Transverse colon (tissue), 4 donors: ENCODE measurements around the gene CGB5.

ENCODE experiments used
- EP300 ChIP-seq: sonication (generic); formaldehyde crosslinking; IDR thresholded peaks from one replicate; pipeline ENCODE4 v1.6.1; 2017; ENCODE audit warnings: antibody characterized with exemption, low read depth
- POLR2A ChIP-seq: fragments of 450-650 bp; IDR thresholded peaks from one replicate; pipeline ENCODE4 v1.6.1; 2016; ENCODE audit warnings: antibody characterized with exemption, mild to moderate bottlenecking, moderate library complexity
- POLR2AphosphoS5 ChIP-seq, 3 donors: sonication (generic); formaldehyde crosslinking; IDR thresholded peaks; one replicate each; pipeline ENCODE4 v1.6.1; 2016; ENCODE audit warnings: antibody characterized with exemption in 3 of 3
- TF ChIP-seq, protein P1 (sequence below), 5 experiments: fragments of 200-600 bp in 3 of 5; fragments of 450-650 bp in 2 of 5; sonication (generic) in 3 of 5; IDR thresholded peaks; 1 replicate in 2 of 5; 2 replicates in 3 of 5; pipeline ENCODE4 v1.5.1; 2016 to 2017; ENCODE audit warnings: antibody characterized with exemption in 5 of 5, inconsistent platforms in 3 of 5, mild to moderate bottlenecking in 2 of 5, moderate library complexity in 1 of 5

DNA sequence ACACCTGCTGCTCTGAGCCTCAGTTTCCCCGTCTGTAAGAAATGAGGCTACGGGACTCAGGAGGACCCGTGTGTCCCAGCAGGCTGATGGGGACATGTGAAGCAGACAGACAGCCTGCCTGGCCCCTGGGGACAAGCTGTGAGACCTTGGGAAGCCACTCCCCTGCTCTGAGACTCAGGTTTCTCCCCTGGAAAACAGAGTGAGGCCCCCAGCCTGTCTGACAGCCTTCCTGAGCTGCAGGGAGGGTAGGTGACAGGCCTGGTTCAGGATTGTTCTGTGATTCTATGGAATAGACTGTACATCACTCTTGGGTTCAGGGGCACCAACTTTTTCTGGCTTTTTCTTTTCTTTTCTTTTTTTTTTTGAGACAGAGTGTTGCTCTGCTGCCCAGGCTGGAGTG lies 23.9 kb downstream of the CGB5 start:
- TF ChIP-seq, protein P1, sequence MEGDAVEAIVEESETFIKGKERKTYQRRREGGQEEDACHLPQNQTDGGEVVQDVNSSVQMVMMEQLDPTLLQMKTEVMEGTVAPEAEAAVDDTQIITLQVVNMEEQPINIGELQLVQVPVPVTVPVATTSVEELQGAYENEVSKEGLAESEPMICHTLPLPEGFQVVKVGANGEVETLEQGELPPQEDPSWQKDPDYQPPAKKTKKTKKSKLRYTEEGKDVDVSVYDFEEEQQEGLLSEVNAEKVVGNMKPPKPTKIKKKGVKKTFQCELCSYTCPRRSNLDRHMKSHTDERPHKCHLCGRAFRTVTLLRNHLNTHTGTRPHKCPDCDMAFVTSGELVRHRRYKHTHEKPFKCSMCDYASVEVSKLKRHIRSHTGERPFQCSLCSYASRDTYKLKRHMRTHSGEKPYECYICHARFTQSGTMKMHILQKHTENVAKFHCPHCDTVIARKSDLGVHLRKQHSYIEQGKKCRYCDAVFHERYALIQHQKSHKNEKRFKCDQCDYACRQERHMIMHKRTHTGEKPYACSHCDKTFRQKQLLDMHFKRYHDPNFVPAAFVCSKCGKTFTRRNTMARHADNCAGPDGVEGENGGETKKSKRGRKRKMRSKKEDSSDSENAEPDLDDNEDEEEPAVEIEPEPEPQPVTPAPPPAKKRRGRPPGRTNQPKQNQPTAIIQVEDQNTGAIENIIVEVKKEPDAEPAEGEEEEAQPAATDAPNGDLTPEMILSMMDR (IDR thresholded peaks at IDR 0.05): no peak
- no peak for TF ChIP-seq POLR2A
- no peak for TF ChIP-seq POLR2AphosphoS5 (IDR thresholded peaks at IDR 0.05)
- TF ChIP-seq EP300: no peak
